GM12892 (cell line): ENCODE results near the gene PRKAG2.

ENCODE experiments used
- DNase-seq: peaks from one replicate; pipeline ENCODE4 v3.0.0; 2011; ENCODE audit not compliant: insufficient read length
- FAIRE-seq: peaks from 2 replicates; lab custom pipeline; 2011; peaks lifted over from hg19 to GRCh38; lab: Jason Lieb, UNC
- POLR2A ChIP-seq: IDR thresholded peaks from 2 replicates; pipeline ENCODE4 v1.6.1; 2011; ENCODE audit warnings: low read depth, low read length, control low read depth
- POLR2AphosphoS5 ChIP-seq: IDR thresholded peaks from 2 replicates; pipeline ENCODE4 v1.6.1; 2011; ENCODE audit warnings: low read depth, low read length, control low read depth
- TAF1 ChIP-seq: IDR thresholded peaks from 2 replicates; pipeline ENCODE4 v1.6.1; 2011; ENCODE audit warnings: low read depth, mild to moderate bottlenecking, control low read depth, low read length, borderline replicate concordance

The PRKAG2 gene

DNA sequence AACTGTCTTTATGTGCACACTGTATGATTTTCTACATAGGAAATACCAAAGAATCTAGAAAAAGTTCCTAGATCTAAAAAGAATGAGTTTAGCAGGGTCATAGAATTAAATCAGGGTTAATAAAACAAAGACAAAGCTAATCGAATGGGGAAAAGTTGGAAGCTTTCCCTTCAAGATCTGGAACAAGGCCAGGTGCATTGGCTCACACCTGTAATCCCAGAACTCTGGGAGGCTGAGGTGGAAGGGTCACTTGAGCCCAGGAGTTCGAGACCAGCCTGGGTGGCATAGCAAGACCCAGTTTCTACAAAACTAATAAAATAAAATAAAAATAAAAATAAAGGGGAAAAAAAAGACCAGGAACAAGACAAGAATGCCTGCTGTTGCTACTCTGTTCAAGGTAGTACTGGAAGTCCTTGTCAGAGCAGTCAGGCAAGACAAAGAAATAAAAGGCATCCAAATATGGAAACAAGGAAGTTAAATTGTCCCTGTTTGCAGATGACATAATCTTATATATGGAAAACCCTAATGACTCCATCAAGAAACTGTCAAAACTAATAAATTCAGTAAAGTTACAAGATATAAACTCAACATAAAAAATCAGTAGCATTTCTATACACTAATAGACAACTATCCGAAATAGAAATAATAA is 281.1 kb downstream of the PRKAG2 start:
- no peak for TF ChIP-seq TAF1
- TF ChIP-seq POLR2A = no peak
- TF ChIP-seq POLR2AphosphoS5 = no peak
- no peak for FAIRE-seq

DNA sequence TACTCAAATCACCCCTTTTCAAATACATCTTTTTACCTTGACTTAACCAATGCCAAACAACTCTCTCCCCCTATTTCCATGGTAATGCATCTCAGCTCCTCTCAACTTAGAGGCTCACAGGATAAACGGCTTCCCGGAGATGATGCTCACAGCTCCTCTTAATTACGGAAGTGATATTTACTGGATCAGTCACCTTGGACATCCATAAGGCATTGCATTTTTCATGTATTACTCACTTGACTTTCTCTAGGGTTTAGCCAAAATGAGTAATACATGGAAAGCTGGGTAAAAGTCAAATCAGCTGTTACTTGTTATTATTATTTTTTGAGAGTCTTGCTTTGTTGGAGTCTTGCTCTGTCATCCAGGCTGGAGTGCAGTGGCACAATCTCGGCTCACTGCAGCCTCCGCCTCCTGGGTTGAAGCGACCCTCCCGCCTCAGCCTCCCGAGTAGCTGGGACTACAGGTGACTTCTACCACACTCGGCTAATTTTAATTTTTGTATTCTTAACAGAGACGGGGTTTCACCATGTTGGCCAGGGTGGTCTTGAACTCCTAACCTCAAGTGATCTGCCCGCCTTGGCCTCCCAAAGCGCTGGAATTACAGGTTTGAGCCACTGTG is 283.9 kb downstream of the PRKAG2 start:
- FAIRE-seq (no peak), DNase-seq (no peak)
- no peak for TF ChIP-seq POLR2A
- TF ChIP-seq TAF1 = no peak
- no peak for TF ChIP-seq POLR2AphosphoS5

More for the DNA sequence above, 281.1 kb downstream of the PRKAG2 start:
- DNase-seq = no peak

DNA sequence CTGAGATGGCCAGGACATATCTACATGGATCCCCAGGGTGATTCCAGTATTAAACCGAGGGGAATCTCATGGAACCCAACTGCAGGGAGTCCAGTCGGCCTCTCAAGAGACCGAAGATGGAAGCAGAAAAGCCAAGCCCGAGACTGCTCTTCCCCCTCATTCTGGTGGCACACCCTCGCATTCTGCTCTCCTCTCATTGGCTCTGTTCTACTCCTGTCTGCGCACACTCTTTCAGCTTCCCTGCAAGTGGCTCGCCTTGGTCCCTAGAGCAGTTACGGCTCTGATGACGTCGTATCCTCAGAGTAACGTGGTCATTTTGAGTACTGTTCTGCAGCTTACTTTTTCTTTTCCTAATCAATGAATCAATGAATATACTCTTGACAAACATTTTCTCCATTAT is 284.6 kb downstream of the PRKAG2 start:
- TF ChIP-seq POLR2AphosphoS5 = no peak
- no peak for TF ChIP-seq TAF1
- no peak for TF ChIP-seq POLR2A
- no peak for FAIRE-seq
- DNase-seq = no peak

DNA sequence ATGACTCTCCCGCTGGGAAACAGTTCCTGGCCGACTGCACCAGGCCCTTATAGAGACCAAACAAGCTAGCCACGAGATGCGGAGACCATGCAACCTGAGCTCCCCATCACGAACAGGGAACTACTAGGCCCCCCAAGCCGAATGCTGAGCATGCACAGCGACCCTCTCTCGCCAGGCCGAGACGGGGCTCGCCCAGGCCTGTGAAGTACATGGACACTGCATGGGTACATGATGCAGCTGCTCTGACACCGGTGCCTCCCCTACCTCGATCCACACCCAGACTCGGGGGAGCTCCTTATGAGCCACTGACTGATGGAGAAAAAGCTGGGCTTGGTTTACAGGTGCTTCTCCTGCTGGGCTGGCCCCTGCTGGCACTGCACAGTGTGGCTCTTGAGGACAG is 285.0 kb downstream of the PRKAG2 start:
- no peak for TF ChIP-seq TAF1
- TF ChIP-seq POLR2AphosphoS5 = no peak
- TF ChIP-seq POLR2A = no peak
- FAIRE-seq (no peak), DNase-seq (no peak)

DNA sequence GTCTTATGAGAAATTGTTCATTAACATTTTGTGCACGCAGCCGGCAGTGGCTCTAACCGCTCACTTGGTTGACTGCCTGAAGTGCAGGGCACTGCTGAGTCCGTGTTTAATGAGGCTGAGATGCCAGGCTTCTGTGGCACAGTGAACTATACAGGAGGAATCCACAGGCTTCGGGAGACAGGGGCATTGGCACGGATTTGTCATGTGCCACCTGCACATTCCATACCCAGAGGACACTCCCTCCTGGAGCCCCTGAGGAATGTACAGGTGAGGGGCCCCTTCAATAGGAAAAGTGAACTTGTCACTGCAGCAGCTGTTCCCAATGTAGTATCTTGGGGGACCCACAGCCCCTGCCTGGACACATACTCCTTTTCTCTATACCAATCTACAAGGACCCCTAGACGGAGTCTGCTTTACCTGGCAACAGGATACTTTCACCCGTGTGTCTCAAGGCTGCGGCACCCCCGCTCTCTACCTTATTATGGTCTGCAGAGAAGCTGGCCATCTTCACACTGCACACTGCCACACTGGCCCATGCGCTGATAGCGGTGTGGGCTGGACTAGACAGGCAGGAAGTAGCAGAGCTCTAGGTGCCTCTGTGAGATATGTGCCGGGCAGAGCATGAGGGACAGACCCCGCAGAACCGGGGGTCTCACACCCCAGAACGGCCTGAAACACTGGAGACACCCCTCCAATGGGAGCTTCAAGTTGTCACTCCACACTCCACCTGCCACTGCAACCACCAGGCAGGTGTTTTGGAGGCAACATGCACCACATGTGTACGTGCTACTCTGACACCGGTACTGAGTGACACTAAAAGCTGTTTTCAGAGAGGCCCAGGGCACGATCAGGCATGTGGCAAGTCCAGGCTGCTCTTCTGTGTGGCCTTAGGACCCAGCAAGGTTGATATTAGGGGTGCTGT is 285.8 kb downstream of the PRKAG2 start:
- DNase-seq = no peak
- no peak for TF ChIP-seq POLR2A
- TF ChIP-seq TAF1 = no peak

DNA sequence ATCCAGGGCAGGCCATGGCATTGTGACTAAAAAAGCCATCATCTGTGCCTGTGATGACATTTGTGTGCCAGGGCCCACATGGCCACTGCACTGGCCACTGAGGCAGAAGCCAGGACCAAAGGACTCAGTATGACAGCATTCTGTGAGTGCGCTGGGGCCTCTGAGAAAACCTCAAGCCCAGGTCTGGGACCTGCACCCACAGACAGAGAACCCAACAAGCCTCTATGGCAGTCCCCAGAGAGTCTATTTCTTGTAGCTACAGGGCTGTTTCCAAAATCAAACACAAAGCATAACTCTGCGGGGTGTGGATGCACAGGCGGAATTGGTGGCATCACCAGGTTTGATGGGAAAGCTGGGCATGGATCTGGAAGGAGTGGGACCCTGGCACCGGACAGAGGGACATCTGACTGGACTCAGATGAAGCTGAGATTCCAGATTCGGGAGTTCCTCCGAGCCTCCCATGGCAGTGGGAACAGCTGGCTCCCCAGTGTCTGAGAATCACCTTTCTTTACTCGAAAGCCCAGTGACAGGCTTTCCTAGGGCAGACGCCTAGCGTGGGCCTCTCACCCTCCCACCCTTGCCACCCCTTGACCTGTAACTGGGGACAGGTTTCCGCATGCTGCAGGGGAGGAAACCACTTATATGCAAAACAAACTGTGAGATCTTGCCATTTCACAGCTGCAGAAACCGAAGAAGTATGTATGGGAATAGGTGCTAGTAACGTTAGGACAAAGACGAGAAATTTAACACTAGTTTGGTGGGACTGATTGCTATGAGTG is 286.7 kb downstream of the PRKAG2 start:
- FAIRE-seq (no peak), DNase-seq (no peak)
- TF ChIP-seq TAF1 = no peak
- no peak for TF ChIP-seq POLR2A
- TF ChIP-seq POLR2AphosphoS5 = no peak

More for the DNA sequence above, 285.8 kb downstream of the PRKAG2 start:
- FAIRE-seq = no peak

DNA sequence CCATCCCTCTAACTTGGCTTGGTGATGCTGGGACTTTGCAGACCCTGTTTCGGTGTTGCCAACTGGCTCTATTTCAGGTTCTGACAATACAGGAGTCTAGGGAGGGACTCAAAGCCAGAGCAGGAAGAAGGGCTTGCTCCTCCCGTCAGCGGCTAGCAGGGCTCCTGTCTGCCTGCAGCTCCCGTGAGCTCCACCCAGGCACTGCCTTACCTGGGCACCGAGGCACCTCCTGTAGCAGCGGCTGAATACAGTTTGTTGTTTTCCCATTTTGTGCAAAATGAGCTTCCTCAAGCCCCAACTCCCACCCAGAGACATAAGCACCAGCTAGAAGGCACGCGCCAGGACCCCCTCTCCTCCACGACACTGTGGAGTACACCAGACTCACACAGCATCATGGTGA is 287.9 kb downstream of the PRKAG2 start:
- no peak for TF ChIP-seq POLR2A
- TF ChIP-seq POLR2AphosphoS5 = no peak
- no peak for TF ChIP-seq TAF1
- DNase-seq (no peak), FAIRE-seq (no peak)

DNA sequence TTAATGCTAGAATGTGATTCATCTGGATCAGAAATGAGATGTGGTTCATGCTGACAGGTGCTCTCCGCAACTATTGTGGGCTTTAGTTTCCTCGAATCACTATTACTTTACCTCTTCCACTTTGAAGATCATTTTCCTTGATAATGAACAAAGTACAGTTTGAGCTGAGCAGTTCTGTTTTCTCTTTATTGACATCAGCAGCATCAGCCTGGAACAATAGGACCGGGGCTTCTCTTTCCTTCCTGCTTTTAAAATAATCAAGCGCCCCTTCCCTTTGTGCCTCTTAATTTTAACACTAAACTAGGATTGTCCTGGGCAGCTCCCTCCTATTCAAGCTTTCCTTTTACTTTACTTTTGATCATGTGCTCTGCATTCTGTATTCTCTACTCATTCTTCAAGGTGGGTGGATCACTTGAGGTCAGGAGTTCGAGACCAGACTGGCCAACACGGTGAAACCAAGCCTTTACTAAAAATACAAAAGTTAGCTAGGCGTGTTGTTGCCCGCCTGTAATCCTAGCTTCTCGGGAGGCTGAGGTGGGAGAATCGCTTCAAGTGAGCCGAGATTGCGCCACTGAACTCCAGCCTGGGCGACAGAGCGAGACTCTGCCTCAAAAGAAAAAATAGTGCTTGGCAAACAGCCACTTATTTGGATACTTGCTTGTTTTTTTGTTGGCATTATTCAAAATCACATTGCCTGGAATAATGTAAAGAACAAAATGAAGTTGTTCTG is 290.2 kb downstream of the PRKAG2 start:
- no peak for DNase-seq
- no peak for TF ChIP-seq POLR2AphosphoS5
- no peak for TF ChIP-seq TAF1
- no peak for TF ChIP-seq POLR2A
- no peak for FAIRE-seq

DNA sequence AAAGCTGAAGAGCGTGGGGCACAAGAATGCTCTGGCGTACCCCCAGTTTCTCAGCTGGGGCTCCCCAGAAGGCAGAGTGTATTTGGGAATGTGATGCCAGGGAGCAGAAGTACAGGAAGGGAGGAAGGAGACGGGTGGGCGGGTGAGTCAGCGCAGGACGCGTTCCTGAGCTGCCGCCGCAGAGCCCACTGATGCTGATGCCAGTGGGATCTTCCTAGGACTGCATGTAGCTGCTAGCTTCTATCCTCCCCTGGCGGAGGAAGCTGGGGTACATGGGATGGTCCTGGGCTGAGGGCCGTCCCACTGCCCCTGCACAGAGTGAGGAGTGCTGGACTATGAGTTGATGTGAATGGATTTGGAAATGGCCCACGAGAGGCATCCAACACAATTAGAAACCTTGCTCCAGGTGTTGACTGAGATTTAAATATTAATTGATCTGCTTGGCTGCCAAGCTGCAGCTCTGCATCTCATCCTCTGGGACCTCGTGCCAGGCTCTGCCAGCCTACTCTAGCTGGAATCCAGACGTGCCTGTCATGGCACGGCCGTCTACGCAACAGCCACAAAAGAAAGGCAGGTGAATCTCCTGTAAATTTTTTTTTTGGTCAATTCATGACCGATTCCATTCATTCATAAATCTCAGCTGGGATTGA is 291.0 kb downstream of the PRKAG2 start:
- DNase-seq = no peak
- no peak for FAIRE-seq
- no peak for TF ChIP-seq TAF1
- no peak for TF ChIP-seq POLR2AphosphoS5
- no peak for TF ChIP-seq POLR2A

DNA sequence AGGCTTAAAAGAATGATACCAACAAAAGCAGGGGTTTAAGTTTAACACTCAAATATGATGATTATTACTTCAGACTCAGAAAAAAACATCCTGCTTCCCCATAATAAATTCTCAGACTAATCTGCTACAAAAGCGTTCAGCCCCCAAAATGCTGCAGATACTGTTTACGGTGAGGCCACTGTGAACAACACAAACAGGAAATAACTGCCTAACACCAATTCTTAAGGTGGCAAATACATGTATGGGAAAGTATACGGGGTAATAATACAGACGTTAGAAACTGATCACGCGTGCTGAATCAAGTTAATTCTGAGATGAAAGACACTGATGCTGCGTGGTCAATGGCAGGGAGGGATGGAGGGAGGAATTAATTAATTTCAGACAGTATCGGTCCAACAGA is 295.2 kb downstream of the PRKAG2 start:
- FAIRE-seq (no peak), DNase-seq (no peak)
- TF ChIP-seq POLR2A (no peak), TAF1 (no peak)
